Epithelial cell of esophagus (primary cell): Measurements from ENCODE around the gene GAREM1.
"Not testable (repeated sequence)": the region's sequence is repeated elsewhere in the genome, so short reads cannot be mapped to it uniquely, and the experiment has no call there.

Source experiments
- DNase-seq: peaks from one replicate; pipeline ENCODE4 v3.0.0; 2010; ENCODE audit warnings: low read depth
- H3K4me3 ChIP-seq: 2 replicates; pipeline ENCODE4 v1.5.1; 2011; ENCODE audit warnings: mild to moderate bottlenecking, low read length, control low read depth
- CTCF ChIP-seq: IDR thresholded peaks from 2 replicates; pipeline ENCODE4 v1.5.1; 2011; ENCODE audit warnings: low read depth, mild to moderate bottlenecking, low read length, control low read depth, inconsistent platforms; ENCODE audit not compliant: insufficient read depth; ENCODE audit errors: missing control alignments

The GAREM1 gene

GRCh38 chr18:32238635-32239268, 231.9 kb downstream of the GAREM1 start:
- H3K4me3 ChIP-seq: no peak overlapping the region
- no peak for DNase-seq
- no peak for TF ChIP-seq CTCF

DNA sequence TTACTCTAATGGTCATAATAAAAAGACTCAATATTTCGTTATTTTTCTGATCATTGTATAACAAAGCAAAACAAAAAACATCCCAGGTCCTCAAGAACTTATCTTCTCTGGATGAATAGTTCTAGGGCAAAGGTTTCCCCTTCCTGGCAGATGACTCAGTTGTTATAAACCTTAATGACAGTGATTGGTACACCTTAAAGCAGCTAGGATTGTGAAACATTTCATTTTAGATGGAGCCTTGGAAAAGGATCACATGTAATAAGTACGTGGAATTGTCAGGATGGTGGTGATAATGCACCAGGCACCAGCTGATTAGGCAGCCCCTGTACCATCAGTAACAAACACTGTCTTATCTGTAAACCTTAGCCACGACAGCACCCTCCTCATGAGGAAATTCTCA, 233.6 kb downstream of the GAREM1 start:
- no peak overlapping the region for H3K4me3 ChIP-seq
- peak; percentile 53 for DNase-seq
- TF ChIP-seq CTCF: no peak

DNA sequence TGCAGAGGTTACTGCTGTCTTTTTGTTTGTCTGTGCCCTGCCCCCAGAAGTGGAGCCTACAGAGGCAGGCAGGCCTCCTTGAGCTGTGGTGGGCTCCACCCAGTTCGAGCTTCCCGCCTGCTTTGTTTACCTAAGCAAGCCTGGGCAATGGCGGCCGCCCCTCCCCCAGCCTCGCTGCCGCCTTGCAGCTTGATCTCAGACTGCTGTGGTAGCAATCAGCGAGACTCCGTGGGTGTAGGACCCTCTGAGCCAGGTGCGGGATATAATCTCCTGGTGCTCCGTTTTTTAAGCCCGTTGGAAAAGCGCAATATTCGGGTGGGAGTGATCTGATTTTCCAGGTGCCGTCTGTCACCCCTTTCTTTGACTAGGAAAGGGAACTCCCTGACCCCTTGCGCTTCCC, 237.3 kb downstream of the GAREM1 start:
- not testable (repeated sequence) for DNase-seq, H3K4me3 ChIP-seq

- peak; percentile 51 for DNase-seq
- TF ChIP-seq CTCF: no peak
- no peak overlapping the region for H3K4me3 ChIP-seq
These were observed 251.2 kb downstream of the GAREM1 start for GRCh38 chr18:32219431-32220018.

- TF ChIP-seq CTCF: no peak
- no peak overlapping the region for H3K4me3 ChIP-seq
- DNase-seq: no peak
These were observed 254.3 kb downstream of the GAREM1 start for GRCh38 chr18:32216390-32216789.

DNA sequence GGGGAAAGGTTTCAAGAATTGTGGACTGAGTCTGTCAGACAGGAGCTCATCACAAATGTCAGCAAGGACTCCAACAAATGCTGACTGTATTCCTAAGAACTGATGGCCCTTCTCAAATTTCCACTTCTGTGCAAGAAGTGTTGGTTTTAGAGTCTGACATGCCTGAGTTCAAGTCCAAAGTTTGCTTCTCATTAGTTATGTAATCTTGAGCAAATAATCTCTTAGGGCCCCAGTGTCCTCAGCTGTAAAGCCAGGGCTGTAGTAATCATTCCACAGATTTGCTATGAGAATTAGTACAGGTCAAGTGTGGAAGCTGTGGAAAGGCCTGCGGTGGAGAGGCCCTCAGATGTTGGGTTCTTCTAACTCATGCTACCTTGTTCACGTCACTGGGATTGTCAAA, 257.0 kb downstream of the GAREM1 start:
- no peak for DNase-seq
- no peak for TF ChIP-seq CTCF
- no peak overlapping the region for H3K4me3 ChIP-seq
